Right lobe of liver (tissue), 6 donors: Measurements from ENCODE around the gene STRIP2. TPM values are rescaled to one million over a fixed set of nuclear protein-coding genes. Genes with fewer than 3 reads are reported as not detected.

Source experiments
- ATAC-seq, 4 donors: fragments of 200-7000 bp; cut with Tn5 transposase; one replicate each; pipeline ENCODE4 v1.9.1; 2020; ENCODE audit warnings: mild to moderate bottlenecking in 4 of 4, moderate library complexity in 4 of 4
- DNase-seq, 3 donors: peaks; one replicate each; pipeline ENCODE4 v3.0.0-alpha.2; 2020
- H3K27ac ChIP-seq, 3 donors: fragments of 200-600 bp; one replicate each; pipeline ENCODE4 v1.8.0; 2022
- H3K27me3 ChIP-seq, 2 donors: fragments of 200-600 bp; one replicate each; pipeline ENCODE4 v1.8.0; 2022
- H3K36me3 ChIP-seq, 4 donors: fragments of 200-600 bp; sonication (generic) in 1 of 4; one replicate each; pipeline versions ENCODE4 v1.5.1 to v1.8.0; 2017 to 2022; ENCODE audit warnings: control low read depth in 1 of 4
- H3K4me1 ChIP-seq, 4 donors: fragments of 200-600 bp; sonication (generic) in 1 of 4; one replicate each; pipeline versions ENCODE4 v1.5.1 to v1.8.0; 2017 to 2022; ENCODE audit warnings: control low read depth in 1 of 4
- H3K4me3 ChIP-seq, 3 donors: fragments of 200-600 bp; one replicate each; pipeline ENCODE4 v1.8.0; 2022
- H3K9me3 ChIP-seq, 4 donors: fragments of 200-600 bp; sonication (generic) in 1 of 4; one replicate each; pipeline versions ENCODE4 v1.5.1 to v1.8.0; 2017 to 2022; ENCODE audit warnings: control low read depth in 1 of 4
- POLR2A ChIP-seq: fragments of 450-650 bp; IDR thresholded peaks from one replicate; pipeline ENCODE4 v1.6.1; 2017; ENCODE audit warnings: antibody characterized with exemption, mild to moderate bottlenecking
- WGBS: methylation state at CpG from one replicate; pipeline ENCODE4 v1.1.6; 2018; ENCODE audit warnings: low coverage, low lambda C conversion rate; ENCODE audit not compliant: insufficient coverage; ENCODE audit errors: missing lambda C conversion rate; 5-methylcytosine and 5-hydroxymethylcytosine counted together
- intact Hi-C, 2 donors: fragments of 100-400 bp; cut with DNase I; formaldehyde crosslinking; loops; one replicate each; pipeline versions ENCODE4 v1.11.2 to v1.14.1; 2022
- total RNA-seq, 6 experiments: library from RNA; depleted of rRNA in 2 of 6; stranded (reverse); fragments of >200 nt in 2 of 6; fragmentation: NEBNext Ultra II Directional in 3 of 6; extraction: Animal tissue kit (Norgen Biotek cat#: 25700) in 3 of 6; gene quantifications; one replicate each; pipeline versions ENCODE4 v1.1.0 to v1.2.4, GENCODE V29; 2016 to 2023
- TF ChIP-seq, protein P1 (sequence below), 4 donors: fragments of 200-600 bp in 3 of 4; fragments of 450-650 bp in 1 of 4; IDR thresholded peaks; one replicate each; pipeline versions ENCODE4 v1.5.1 to v1.8.0; 2016 to 2022; ENCODE audit warnings: antibody characterized with exemption in 4 of 4, mild to moderate bottlenecking in 2 of 4
- donor health status: DM: no; HTN: yes; CAD: no.
- donor health status: DM: no; HTN: no; CAD: no.
- donor health status: DM: no; HTN: no; CAD: no.
- donor health status: DM: no; HTN: yes; CAD: no.
- donor health status: DM: no; HTN: yes; CAD: no.

STRIP2 gene
- total RNA-seq, 6 experiments from 2014 or later: 0.24 to 0.86 (median 0.42) TPM

DNA sequence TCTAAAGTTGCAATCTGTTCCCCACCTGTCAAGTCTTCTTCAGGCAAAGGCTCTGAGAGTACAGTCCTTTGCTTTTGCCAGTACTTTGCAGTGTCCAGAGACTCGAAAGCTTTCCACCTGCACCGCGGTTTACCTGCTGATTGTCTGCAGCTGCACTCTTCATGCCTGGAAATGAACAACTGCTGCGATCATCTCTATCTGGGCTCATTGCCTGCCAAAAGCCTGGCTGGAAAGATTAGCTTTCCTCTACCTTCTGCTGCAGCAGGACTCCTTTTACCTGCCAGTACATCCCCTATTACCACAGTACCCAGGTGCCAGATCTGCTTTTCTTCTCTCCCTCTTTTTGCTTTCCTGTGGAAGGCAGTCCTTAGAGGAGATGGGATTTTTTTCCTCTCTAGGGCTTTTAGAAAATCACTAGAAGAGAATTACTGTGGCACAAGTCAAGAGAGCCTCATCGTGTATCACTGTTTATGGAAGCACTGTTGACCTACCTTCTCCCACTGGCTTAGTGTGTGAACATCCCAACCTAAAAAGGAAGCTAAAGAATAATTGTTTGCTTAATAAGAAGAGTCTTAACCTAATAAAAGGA is 2.2 kb downstream of the STRIP2 start:
- peaks cover 0 to 12% (median 0%) of the 10 kb centered on the region in 4 donors for H3K4me1 ChIP-seq
- ATAC-seq: no peak
- no peak for TF ChIP-seq POLR2A
- TF ChIP-seq, protein P1, sequence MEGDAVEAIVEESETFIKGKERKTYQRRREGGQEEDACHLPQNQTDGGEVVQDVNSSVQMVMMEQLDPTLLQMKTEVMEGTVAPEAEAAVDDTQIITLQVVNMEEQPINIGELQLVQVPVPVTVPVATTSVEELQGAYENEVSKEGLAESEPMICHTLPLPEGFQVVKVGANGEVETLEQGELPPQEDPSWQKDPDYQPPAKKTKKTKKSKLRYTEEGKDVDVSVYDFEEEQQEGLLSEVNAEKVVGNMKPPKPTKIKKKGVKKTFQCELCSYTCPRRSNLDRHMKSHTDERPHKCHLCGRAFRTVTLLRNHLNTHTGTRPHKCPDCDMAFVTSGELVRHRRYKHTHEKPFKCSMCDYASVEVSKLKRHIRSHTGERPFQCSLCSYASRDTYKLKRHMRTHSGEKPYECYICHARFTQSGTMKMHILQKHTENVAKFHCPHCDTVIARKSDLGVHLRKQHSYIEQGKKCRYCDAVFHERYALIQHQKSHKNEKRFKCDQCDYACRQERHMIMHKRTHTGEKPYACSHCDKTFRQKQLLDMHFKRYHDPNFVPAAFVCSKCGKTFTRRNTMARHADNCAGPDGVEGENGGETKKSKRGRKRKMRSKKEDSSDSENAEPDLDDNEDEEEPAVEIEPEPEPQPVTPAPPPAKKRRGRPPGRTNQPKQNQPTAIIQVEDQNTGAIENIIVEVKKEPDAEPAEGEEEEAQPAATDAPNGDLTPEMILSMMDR (IDR thresholded peaks at IDR 0.05): no peak
- no peaks in the 10 kb centered on the region for H3K27me3 ChIP-seq
- H3K9me3 ChIP-seq: no peaks in the 10 kb centered on the region
- intact Hi-C loops: no loop called here
- no peaks in the 10 kb centered on the region for H3K36me3 ChIP-seq
- DNase-seq: no peak
- 78% methylated on average over 1 of the region's 5 CpGs for WGBS
- H3K4me3 ChIP-seq: no peak overlapping the region
- no peak overlapping the region for H3K27ac ChIP-seq

DNA sequence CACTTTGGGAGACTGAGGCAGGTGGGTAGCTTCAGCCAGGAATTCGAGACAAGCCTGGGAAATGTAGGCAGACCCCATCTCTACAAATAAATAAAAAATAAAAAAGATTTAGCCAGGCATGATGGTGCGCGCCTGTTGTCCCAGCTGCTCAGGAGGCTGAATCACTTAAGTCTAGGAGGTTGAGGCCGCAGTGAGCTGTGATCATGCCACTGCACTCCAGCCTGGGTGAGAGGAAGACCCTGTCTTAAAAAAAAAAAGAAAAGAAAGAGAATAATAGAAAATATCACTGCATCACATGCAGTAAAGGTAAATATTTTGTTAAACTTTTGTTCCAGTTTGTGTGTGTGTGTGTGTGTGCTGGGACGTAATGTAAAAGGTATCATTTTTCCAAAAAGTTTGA is 3.0 kb downstream of the STRIP2 start:
- DNase-seq: no peak
- Histone ChIP-seq H3K9me3 (no peaks in the 10 kb centered on the region), H3K4me3 (no peak overlapping the region), H3K36me3 (no peaks in the 10 kb centered on the region), H3K27me3 (no peaks in the 10 kb centered on the region), H3K4me1 (peaks cover 0 to 12% (median 0%) of the 10 kb centered on the region in 4 donors), H3K27ac (no peak overlapping the region)
- no peak for ATAC-seq
- intact Hi-C loops: no loop called here
- 96% methylated on average over 5 of the region's 5 CpGs for WGBS
- no peak for TF ChIP-seq POLR2A
- TF ChIP-seq, protein P1 (IDR thresholded peaks at IDR 0.05): no peak

DNA sequence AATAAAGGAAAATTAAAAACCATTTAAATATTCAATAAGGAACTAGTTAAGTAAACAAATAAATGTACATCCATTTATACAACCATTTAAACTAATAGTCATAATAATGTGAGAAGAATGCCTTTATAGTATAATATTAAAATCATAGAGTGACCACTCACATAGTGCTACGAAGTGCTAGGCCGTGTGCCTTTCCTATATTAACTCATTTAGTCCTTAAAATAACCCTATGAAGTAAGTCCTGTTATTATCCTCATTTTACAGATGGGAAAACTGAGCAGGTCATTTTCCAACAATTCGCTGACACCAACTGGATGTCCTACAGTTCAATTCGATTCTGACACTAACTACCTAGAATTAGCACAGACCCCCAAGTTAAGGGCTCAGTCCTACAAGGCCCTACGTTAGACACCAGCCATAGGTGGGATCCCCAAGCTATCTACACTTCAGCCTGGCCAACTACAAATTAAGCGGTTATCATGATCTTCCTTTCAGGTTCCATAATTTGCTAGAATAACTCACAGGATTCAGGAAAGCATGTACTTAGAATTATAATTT is 4.1 kb downstream of the STRIP2 start:
- no peaks in the 10 kb centered on the region for H3K27me3 ChIP-seq
- no peak for ATAC-seq
- DNase-seq: no peak
- H3K4me1 ChIP-seq: peaks cover 0 to 10% (median 0%) of the 10 kb centered on the region in 4 donors
- TF ChIP-seq, protein P1 (IDR thresholded peaks at IDR 0.05): no peak
- no peak for TF ChIP-seq POLR2A
- intact Hi-C loops: no loop called here
- WGBS: 92% methylated on average over 6 of the region's 6 CpGs
- H3K36me3 ChIP-seq: no peaks in the 10 kb centered on the region
- H3K4me3 ChIP-seq: no peak overlapping the region
- no peaks in the 10 kb centered on the region for H3K9me3 ChIP-seq
- H3K27ac ChIP-seq: no peak overlapping the region

DNA sequence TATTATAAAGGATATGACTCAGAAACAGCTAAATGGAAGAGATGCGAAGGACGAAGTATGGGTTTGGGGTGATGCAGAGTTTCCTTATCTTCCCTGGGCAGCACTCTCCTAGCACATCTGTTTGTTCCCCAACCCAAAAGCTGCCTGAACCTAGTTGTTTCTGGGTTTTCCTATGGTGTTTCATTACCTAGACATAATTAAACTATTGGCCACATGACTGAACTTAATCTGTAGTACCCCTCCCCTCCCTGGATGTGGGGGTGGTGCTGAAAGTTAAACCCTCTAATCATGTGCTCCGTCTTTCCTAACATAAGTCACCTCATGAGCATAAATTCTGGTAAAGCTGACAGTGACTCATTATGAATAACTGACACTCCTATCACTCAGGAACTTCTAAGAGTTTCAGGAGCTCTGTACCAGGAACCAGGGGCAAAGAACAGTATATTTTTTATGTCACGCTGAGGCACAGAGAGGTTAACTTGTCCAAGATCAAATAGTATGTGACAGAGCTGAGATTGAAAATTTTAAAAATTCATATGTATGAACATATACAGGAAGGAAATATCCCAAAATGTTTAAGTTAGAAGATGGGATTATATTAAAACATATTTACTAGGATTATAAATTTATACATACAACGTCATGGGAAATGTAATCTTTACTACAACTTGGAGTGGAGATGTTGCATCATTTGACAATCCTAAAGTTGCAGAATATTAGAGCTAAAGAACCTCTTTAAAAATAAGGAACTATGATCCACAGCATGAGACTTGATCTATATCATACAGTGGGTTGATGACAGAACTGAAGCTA is 4.8 kb downstream of the STRIP2 start:
- Histone ChIP-seq H3K36me3 (no peaks in the 10 kb centered on the region), H3K4me1 (peaks cover 0 to 6% (median 0%) of the 10 kb centered on the region in 4 donors), H3K27ac (no peak overlapping the region), H3K9me3 (no peaks in the 10 kb centered on the region), H3K27me3 (no peaks in the 10 kb centered on the region), H3K4me3 (no peak overlapping the region)
- DNase-seq (no peak), ATAC-seq (no peak)
- WGBS: 74% methylated on average over 5 of the region's 5 CpGs
- TF ChIP-seq, protein P1 (IDR thresholded peaks at IDR 0.05): no peak
- no peak for TF ChIP-seq POLR2A
- intact Hi-C loops: no loop called here
